ENCODE measurements around the gene KLHL41.

- TF ChIP-seq CBX3 (IDR thresholded peaks at IDR 0.05; ENCODE audit: low read depth), result no peak
- no peak for TF ChIP-seq POLR2AphosphoS5 (IDR thresholded peaks at IDR 0.05; ENCODE audit: low read depth, low read length)
- TF ChIP-seq CTCF (IDR thresholded peaks at IDR 0.05 in 2 of 3, conservative IDR thresholded peaks at IDR 0.05 in 1 of 3; ENCODE audit: borderline replicate concordance in 1 of 3, insufficient read depth in 1 of 3, low read depth in 2 of 3, low read length in 2 of 3), result no peak
- no peak for TF ChIP-seq ZBTB33 (IDR thresholded peaks at IDR 0.05; ENCODE audit: extremely low read depth, insufficient replicate concordance, low read length)
- no peak for TF ChIP-seq YY1 (IDR thresholded peaks at IDR 0.05; ENCODE audit: extremely low read depth, insufficient replicate concordance, low read depth, low read length)
- no peak for TF ChIP-seq POLR2A (IDR thresholded peaks at IDR 0.05; ENCODE audit: borderline replicate concordance, extremely low read depth, insufficient read depth, insufficient read length)
- TF ChIP-seq ZNF274 (IDR thresholded peaks at IDR 0.05; ENCODE audit: low read depth, low read length), result no peak
Observed at GRCh38 chr2:169520896-169521295, 11.4 kb downstream of the KLHL41 start.

Measured in HCT116 (cell line).